Measurements from ENCODE around the gene NINJ2.

NINJ2 gene

GRCh38 chr12:559906-560455, 103.3 kb downstream of the NINJ2 start:
- Histone ChIP-seq H3K27me3 (ENCODE audit: insufficient read depth, low read length) (peaks cover 44% of the 10 kb centered on the region), H3K36me3 (ENCODE audit: insufficient read depth, low read length) (no peaks in the 10 kb centered on the region), H3K4me1 (ENCODE audit: control insufficient read depth, insufficient read depth, low read length, unreplicated experiment) (no peaks in the 10 kb centered on the region), H2AFZ (ENCODE audit: low read length, unreplicated experiment) (no peak overlapping the region), H3K27ac (ENCODE audit: low read depth, low read length) (no peak overlapping the region), H3K4me3 (ENCODE audit: low read depth, low read length) (no peak overlapping the region), H3K79me2 (ENCODE audit: control insufficient read depth, insufficient read depth, low read length, unreplicated experiment) (no peaks in the 10 kb centered on the region)

GRCh38 chr12:559208-559905, 103.9 kb downstream of the NINJ2 start:
- no peak overlapping the region for H3K27ac ChIP-seq (ENCODE audit: low read depth, low read length)
- no peaks in the 10 kb centered on the region for H3K4me1 ChIP-seq (ENCODE audit: control insufficient read depth, insufficient read depth, low read length, unreplicated experiment)
- H3K36me3 ChIP-seq (ENCODE audit: insufficient read depth, low read length) = no peaks in the 10 kb centered on the region
- no peak overlapping the region for H2AFZ ChIP-seq (ENCODE audit: low read length, unreplicated experiment)
- no peak overlapping the region for H3K4me3 ChIP-seq (ENCODE audit: low read depth, low read length)
- peaks cover 44% of the 10 kb centered on the region for H3K27me3 ChIP-seq (ENCODE audit: insufficient read depth, low read length)
- no peaks in the 10 kb centered on the region for H3K79me2 ChIP-seq (ENCODE audit: control insufficient read depth, insufficient read depth, low read length, unreplicated experiment)

- Histone ChIP-seq H3K36me3 (ENCODE audit: insufficient read depth, low read length) (no peaks in the 10 kb centered on the region), H3K79me2 (ENCODE audit: control insufficient read depth, insufficient read depth, low read length, unreplicated experiment) (no peaks in the 10 kb centered on the region), H2AFZ (ENCODE audit: low read length, unreplicated experiment) (no peak overlapping the region), H3K27me3 (ENCODE audit: insufficient read depth, low read length) (peaks cover 44% of the 10 kb centered on the region), H3K4me1 (ENCODE audit: control insufficient read depth, insufficient read depth, low read length, unreplicated experiment) (no peaks in the 10 kb centered on the region), H3K27ac (ENCODE audit: low read depth, low read length) (no peak overlapping the region), H3K4me3 (ENCODE audit: low read depth, low read length) (no peak overlapping the region)
Observed at GRCh38 chr12:558580-558979, 104.7 kb downstream of the NINJ2 start.

DNA sequence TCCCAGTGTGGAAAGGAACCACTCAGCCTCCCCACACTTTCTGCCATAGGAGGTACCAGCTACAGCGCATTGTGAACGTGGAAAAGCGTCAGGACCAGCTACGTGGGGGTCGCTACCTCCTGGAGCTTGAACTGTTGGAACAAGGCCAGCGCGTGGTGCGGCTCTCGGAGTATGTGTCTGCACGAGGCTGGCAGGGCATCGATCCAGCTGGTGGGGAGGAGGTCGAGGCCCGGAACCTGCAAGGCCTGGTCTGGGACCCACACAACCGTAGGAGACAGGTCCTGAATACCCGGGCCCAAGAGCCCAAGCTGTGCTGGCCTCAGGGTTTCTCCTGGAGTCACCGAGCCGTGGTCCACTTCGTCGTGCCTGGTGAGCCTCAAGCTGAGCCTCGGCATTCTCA, 106.7 kb downstream of the NINJ2 start:
- Histone ChIP-seq H3K4me3 (ENCODE audit: low read depth, low read length) (no peak overlapping the region), H3K4me1 (ENCODE audit: control insufficient read depth, insufficient read depth, low read length, unreplicated experiment) (no peaks in the 10 kb centered on the region), H3K36me3 (ENCODE audit: insufficient read depth, low read length) (no peaks in the 10 kb centered on the region), H3K27me3 (ENCODE audit: insufficient read depth, low read length) (peaks cover 55% of the 10 kb centered on the region), H3K79me2 (ENCODE audit: control insufficient read depth, insufficient read depth, low read length, unreplicated experiment) (no peaks in the 10 kb centered on the region), H2AFZ (ENCODE audit: low read length, unreplicated experiment) (no peak overlapping the region), H3K27ac (ENCODE audit: low read depth, low read length) (no peak overlapping the region)

GRCh38 chr12:554001-554285, 109.3 kb downstream of the NINJ2 start:
- Histone ChIP-seq H3K27ac (ENCODE audit: low read depth, low read length) (no peak overlapping the region), H3K79me2 (ENCODE audit: control insufficient read depth, insufficient read depth, low read length, unreplicated experiment) (no peaks in the 10 kb centered on the region), H2AFZ (ENCODE audit: low read length, unreplicated experiment) (no peak overlapping the region), H3K27me3 (ENCODE audit: insufficient read depth, low read length) (peaks cover 40% of the 10 kb centered on the region), H3K4me1 (ENCODE audit: control insufficient read depth, insufficient read depth, low read length, unreplicated experiment) (no peaks in the 10 kb centered on the region), H3K36me3 (ENCODE audit: insufficient read depth, low read length) (no peaks in the 10 kb centered on the region), H3K4me3 (ENCODE audit: low read depth, low read length) (no peak overlapping the region)

DNA sequence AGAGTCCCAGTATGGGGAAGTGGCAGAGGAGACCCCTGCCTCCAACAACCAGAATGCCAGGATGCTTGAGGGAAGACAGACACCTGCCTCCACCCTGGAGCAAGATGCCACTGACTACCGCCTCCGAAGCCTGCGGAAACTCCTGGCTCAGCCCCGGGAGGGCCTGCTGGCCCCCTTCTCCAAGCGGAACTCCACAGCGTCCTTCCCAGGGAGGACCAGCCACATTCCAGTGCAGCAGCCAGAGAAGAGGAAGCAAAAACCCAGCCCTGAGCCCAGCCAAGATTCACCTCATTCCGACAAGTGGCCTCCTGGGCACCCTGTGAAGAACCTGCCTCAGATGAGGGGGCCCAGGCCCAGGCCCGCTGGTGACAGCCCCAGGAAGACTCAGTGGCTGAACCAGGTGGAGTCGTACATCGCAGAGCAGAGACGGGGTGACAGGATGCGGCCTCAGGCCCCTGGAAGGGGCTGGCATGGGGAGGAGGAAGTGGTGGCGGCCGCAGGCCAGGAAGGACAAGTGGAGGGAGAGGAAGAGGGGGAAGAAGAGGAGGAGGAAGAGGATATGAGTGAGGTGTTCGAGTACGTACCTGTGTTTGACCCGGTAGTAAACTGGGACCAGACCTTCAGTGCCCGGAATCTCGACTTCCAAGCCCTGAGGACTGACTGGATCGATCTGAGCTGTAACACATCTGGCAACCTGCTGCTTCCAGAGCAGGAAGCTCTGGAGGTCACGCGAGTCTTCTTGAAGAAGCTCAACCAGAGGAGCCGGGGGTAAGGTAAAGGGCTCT, 109.8 kb downstream of the NINJ2 start:
- H3K27me3 ChIP-seq (ENCODE audit: insufficient read depth, low read length) = peaks cover 34% of the 10 kb centered on the region
- H3K27ac ChIP-seq (ENCODE audit: low read depth, low read length) = no peak overlapping the region
- H3K79me2 ChIP-seq (ENCODE audit: control insufficient read depth, insufficient read depth, low read length, unreplicated experiment) = no peaks in the 10 kb centered on the region
- no peak overlapping the region for H2AFZ ChIP-seq (ENCODE audit: low read length, unreplicated experiment)
- H3K4me3 ChIP-seq (ENCODE audit: low read depth, low read length) = no peak overlapping the region
- no peaks in the 10 kb centered on the region for H3K36me3 ChIP-seq (ENCODE audit: insufficient read depth, low read length)
- H3K4me1 ChIP-seq (ENCODE audit: control insufficient read depth, insufficient read depth, low read length, unreplicated experiment) = no peaks in the 10 kb centered on the region

DNA sequence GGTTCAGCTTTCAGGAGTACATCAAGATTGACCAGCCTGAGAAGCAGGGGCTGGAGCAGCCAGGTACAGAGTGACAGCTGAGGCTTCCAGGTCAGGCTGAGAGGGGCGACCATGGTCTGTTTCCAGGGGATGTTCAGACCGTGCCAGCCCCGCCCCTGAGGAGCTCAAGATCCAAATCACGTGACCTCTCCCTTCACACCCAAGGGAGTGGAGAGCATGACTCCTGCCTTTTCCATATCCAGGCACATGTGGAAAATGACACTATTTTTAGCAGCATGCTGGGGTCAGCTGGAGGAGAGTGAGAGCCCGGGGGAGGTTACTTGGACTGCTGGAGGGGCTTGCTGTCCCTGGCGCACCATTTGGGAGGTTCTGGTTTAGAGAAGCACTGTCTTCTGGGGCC, 110.8 kb downstream of the NINJ2 start:
- no peak overlapping the region for H3K27ac ChIP-seq (ENCODE audit: low read depth, low read length)
- H3K79me2 ChIP-seq (ENCODE audit: control insufficient read depth, insufficient read depth, low read length, unreplicated experiment) = no peaks in the 10 kb centered on the region
- H3K36me3 ChIP-seq (ENCODE audit: insufficient read depth, low read length) = no peaks in the 10 kb centered on the region
- no peak overlapping the region for H2AFZ ChIP-seq (ENCODE audit: low read length, unreplicated experiment)
- no peaks in the 10 kb centered on the region for H3K4me1 ChIP-seq (ENCODE audit: control insufficient read depth, insufficient read depth, low read length, unreplicated experiment)
- peaks cover 29% of the 10 kb centered on the region for H3K27me3 ChIP-seq (ENCODE audit: insufficient read depth, low read length)
- H3K4me3 ChIP-seq (ENCODE audit: low read depth, low read length) = no peak overlapping the region

- peaks cover 31% of the 10 kb centered on the region for H3K27me3 ChIP-seq (ENCODE audit: insufficient read depth, low read length)
Observed at GRCh38 chr12:550473-551260, 112.6 kb downstream of the NINJ2 start.

DNA sequence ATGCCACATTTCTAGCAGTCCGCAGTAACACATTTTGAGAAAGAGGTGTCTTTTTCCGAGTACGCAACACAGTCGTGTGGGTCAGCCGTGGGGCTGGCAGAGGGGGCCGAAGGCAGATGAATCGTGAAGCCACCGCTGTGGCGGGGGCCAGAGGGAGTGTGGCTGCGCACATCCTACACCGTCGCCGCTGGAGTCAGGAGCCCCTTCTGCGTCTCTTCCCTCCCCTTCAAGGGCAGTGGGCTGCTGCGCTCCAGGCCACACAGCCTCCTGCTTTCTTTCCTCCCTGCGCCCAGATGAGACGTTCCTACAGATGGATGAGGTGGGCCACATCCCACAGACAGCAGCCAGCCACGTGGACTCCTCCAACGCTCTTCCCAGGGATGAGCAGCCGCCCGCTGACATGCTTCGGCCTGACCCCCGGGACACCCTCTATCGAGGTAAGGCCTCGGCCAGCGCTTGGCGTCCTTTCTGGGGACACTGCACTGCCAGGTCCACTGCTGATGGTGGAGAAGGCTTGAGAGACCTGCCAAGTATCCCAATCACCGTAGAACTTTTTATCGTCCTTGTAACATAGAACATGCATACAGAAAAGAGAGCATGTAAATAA, 113.7 kb downstream of the NINJ2 start:
- Histone ChIP-seq H3K4me3 (ENCODE audit: low read depth, low read length) (no peak overlapping the region), H3K79me2 (ENCODE audit: control insufficient read depth, insufficient read depth, low read length, unreplicated experiment) (no peaks in the 10 kb centered on the region), H3K27me3 (ENCODE audit: insufficient read depth, low read length) (peaks cover 40% of the 10 kb centered on the region), H3K27ac (ENCODE audit: low read depth, low read length) (no peak overlapping the region), H2AFZ (ENCODE audit: low read length, unreplicated experiment) (no peak overlapping the region), H3K36me3 (ENCODE audit: insufficient read depth, low read length) (no peaks in the 10 kb centered on the region), H3K4me1 (ENCODE audit: control insufficient read depth, insufficient read depth, low read length, unreplicated experiment) (no peaks in the 10 kb centered on the region)

More at GRCh38 chr12:550473-551260, 112.6 kb downstream of the NINJ2 start:
- Histone ChIP-seq H2AFZ (ENCODE audit: low read length, unreplicated experiment) (no peak overlapping the region), H3K4me3 (ENCODE audit: low read depth, low read length) (no peak overlapping the region), H3K4me1 (ENCODE audit: control insufficient read depth, insufficient read depth, low read length, unreplicated experiment) (no peaks in the 10 kb centered on the region), H3K27ac (ENCODE audit: low read depth, low read length) (no peak overlapping the region), H3K79me2 (ENCODE audit: control insufficient read depth, insufficient read depth, low read length, unreplicated experiment) (no peaks in the 10 kb centered on the region), H3K36me3 (ENCODE audit: insufficient read depth, low read length) (no peaks in the 10 kb centered on the region)

DNA sequence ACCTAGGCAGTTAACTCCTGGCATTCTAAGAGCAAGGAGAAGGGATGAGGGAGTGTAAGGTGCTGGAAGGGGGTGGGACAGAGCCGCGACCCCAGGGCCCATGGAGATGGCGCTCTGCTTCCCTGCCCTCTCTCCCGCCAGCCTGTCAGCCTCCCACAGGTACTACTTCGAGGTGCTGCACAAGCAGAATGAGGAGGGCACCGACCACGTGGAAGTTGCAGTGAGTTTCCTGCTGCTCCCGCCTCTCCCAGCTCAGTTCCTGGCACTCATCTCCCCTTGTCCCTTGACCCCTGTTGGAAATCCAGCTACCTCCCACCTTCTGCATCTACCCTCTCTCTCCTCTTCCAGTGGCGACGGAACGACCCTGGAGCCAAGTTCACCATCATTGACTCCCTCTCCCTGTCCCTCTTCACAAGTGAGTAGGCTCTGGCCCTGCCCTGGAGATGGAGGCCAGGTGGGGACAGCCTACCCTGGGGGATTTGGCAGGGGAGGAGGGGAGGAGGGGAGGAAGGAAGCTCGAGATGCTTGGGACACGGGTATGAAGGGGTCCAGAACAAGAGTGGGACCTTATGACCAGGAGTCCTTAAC, 115.3 kb downstream of the NINJ2 start:
- H3K4me1 ChIP-seq (ENCODE audit: control insufficient read depth, insufficient read depth, low read length, unreplicated experiment) = no peaks in the 10 kb centered on the region
- H3K27me3 ChIP-seq (ENCODE audit: insufficient read depth, low read length) = peaks cover 40% of the 10 kb centered on the region
- no peaks in the 10 kb centered on the region for H3K79me2 ChIP-seq (ENCODE audit: control insufficient read depth, insufficient read depth, low read length, unreplicated experiment)
- no peak overlapping the region for H3K27ac ChIP-seq (ENCODE audit: low read depth, low read length)
- no peaks in the 10 kb centered on the region for H3K36me3 ChIP-seq (ENCODE audit: insufficient read depth, low read length)
- H3K4me3 ChIP-seq (ENCODE audit: low read depth, low read length) = no peak overlapping the region
- H2AFZ ChIP-seq (ENCODE audit: low read length, unreplicated experiment) = no peak overlapping the region
